GM18498 (cell line): ENCODE measurements around the gene LPIN2.
"Not testable (repeated sequence)": the region's sequence is repeated elsewhere in the genome, so short reads cannot be mapped to it uniquely, and the experiment has no call there.

Experiments used
- ATAC-seq: cut with Tn5 transposase; IDR thresholded peaks from one replicate; pipeline ENCODE4 v1.9.1; 2021; ENCODE audit warnings: mild to moderate bottlenecking, moderate library complexity; ENCODE audit not compliant: unreplicated experiment

LPIN2 gene, protein sequence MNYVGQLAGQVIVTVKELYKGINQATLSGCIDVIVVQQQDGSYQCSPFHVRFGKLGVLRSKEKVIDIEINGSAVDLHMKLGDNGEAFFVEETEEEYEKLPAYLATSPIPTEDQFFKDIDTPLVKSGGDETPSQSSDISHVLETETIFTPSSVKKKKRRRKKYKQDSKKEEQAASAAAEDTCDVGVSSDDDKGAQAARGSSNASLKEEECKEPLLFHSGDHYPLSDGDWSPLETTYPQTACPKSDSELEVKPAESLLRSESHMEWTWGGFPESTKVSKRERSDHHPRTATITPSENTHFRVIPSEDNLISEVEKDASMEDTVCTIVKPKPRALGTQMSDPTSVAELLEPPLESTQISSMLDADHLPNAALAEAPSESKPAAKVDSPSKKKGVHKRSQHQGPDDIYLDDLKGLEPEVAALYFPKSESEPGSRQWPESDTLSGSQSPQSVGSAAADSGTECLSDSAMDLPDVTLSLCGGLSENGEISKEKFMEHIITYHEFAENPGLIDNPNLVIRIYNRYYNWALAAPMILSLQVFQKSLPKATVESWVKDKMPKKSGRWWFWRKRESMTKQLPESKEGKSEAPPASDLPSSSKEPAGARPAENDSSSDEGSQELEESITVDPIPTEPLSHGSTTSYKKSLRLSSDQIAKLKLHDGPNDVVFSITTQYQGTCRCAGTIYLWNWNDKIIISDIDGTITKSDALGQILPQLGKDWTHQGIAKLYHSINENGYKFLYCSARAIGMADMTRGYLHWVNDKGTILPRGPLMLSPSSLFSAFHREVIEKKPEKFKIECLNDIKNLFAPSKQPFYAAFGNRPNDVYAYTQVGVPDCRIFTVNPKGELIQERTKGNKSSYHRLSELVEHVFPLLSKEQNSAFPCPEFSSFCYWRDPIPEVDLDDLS

DNA sequence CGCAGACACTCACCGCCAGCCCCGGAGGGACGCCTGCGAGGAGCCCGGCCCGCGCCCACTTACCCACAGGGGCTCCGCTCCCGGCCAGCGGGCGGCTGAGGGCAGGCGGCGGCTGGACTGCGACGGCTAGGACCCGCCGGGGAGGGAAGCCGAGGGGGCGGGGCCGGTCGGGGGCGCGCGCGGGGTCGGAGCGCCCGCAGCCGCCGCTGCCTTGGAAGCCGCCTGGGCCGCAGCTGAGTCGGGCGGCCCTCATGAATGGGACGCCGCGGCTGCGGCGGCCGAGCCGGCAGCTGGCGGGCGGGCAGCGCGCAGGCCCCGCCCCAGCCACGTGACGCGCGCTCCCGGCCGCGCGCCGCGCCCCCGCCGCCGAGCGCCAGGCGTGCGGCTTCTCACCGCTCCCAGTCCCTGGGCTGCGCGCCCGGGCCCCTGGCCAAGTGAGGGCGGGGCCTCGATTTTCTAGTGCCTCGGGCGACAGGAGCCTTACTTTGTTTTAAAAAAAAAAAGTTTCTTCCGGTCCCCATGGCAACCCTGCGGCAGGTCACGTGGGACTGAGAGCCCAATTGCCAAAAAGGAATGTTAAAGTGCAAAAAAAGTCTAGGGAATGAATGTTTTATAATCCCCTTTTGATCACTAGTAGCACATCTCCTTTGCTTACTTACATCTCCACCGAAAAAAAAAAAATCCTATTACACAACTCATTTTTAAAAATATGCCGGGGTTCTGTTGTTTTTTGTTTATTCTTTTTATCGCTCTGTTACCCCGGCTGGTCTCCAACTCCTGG, at the start of gene LPIN2:
LPIN2 (minus strand) TSS at position 121 of the 781 bp plus-strand sequence. CDS start 52,304 bp downstream, outside the sequence.
- ATAC-seq: peak; percentile 88

DNA sequence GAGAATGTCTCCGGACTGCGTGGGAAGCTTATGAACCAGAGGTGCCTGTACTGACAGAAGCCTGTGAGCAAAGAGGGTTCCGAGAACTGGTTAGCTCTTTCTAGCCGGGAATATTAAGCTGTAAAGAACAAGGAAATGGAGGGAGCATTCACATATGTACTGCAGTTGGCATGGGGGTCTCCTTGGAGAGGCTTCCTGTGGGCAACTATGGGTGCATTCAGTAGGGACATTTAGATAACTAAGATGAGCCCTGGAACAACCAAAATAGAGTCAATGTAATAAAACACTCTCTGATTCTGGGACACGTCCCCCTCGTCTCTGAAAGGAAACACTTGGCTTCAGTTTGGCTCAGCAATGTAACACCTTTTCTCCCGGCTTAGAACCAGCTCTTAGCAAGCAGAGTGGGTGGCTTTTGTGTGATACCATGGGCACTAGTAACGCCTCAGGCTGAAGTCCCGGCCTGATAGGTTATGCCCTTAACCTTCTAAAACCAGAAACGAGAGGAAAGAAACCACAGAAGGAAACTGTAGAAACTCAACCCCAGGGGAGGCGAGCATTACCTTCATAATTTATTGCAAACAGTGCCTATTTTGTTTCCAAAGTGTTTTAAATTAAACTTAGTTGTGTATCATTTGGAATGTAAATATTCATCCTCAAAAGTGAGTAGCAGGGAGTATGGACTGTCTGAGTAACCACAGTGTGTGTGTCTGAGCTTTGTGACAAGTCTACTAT, 48.8 kb upstream of the LPIN2 start:
- ATAC-seq: peak; percentile 57

DNA sequence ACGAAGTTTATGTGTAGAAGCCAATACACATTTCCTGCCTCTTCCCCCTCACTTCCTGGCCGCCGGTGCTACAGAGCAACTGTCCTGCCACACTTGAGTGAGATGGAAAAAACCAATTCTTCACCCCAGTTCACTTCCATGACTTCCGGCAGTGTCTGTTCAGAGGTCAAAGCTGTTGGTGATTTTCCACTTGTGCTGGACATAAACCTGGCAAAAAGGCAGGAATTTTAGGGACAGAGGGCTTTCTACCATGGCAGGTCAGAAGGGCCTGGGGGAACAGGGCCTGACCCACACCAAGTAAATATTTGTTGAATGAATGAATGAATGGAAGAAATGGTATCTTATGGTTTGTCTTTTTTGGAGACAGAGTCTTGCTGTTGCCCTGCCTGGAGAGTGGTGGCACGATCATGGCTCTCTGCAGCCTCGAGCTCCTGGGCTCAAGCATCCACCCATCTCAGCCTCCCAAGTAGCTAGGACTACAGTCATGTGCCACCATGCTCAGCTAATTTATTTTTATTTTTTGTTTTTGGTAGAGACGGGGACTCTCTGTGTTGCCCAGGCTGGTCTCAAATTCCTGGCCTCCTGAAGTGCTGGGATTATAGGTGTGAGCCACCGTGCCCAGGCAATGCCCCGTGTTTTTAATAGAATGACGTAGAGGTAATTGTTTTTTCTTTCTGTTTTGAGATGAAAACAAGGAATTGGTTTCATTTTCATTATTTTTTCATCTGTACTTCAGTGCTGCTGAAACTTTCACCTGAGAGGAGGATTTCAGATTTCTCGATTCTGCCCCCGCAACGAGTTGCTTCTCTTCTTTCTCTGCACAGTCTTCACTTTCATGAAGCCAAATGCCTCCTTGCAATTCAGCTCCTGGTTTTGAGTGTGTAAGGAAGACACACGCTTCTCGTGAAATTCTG, 48.0 kb upstream of the LPIN2 start:
- ATAC-seq: peak; percentile 74

DNA sequence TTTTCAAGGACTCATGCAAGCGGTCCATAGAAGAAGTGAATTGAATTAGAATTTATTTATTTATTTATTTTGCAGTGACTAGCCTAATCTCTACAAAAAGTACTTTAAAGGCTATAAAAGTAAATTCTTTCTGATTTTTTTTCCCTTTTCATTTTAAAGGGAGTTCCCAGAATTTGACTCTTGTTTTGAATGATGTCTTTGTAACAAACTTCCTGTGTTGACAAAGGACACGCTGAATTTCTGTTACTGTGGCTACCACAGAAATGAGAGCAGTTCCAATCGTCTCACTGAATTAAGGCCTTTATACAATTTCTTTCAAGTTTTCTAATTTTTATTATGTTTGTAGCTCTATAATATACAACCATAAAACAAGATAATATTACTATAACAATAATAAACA, 46.3 kb upstream of the LPIN2 start:
- ATAC-seq: no peak

DNA sequence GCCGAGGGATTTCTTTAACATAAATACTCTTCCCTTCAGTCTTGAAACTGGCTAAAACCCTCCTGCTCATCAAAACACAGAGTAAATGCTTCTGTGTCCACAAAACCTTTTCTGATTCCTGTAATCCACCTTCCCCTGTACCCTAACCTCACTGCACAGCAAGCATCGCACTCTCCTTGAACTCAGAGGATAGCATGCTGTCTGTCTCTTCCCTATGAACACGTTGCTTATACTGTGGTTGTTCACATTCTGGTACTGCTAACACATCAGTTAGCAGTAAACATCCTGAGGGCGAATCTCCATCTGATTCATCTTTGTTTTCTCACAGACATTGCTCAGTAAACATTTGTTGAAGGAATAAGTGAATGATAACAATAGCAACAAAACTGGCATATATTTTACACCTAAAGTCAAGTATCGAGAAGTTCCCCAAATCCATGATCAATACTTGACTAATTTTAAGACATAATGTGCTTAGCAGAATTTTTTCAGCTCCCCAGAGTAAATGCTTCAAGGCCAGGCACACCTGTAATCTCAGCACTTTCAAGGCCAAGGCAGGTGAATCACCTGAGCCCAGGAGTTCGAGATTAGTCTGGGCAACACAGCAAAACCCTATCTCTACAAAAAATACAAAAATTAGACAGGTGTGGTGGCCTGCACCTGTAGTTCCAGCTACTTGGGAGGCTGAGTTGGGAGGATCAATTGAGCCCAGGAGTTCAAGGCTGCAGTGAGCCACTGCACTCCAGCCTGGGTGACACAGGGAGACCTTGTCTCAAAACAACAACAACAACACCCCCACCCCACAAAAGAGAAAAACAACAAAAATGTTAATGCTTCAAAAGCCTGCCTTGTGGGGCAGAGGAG, 45.6 kb upstream of the LPIN2 start:
- no peak for ATAC-seq

DNA sequence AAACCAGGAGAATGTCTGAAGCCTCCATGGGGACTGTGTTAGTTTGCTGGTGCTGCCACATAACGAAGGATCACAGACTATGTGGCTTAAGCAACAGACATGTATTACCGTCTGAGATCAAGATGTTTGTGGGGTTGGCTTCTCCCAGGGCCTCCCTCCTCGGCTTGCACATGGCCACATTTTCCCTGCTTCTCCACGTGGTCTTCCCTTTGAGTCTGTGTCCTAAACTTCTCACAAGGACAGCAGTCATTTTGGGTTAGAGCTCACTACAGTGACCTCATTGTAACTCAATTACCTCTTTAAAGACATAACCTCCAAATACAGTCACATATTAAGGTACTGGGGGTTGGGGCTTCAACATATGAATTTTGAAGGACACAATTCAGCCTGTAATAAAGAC, 44.6 kb upstream of the LPIN2 start:
- no peak for ATAC-seq

DNA sequence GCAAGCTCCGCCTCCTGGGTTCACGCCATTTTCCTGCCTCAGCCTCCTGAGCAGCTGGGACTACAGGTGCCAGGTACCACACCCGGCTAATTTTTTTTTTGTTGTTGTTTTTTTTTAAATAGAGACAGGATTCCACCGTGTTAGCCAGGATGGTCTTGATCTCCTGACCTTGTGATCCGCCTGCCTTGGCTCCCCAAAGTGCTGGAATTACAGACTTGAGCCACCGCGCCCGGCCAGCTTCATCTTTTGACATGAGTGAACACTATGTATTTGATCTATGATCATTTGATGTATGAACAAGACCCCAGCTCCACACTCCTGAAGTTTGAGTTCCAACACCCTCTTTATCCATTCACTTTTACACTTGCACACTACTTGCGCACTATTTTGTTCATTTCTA, 43.4 kb upstream of the LPIN2 start:
- no peak for ATAC-seq

DNA sequence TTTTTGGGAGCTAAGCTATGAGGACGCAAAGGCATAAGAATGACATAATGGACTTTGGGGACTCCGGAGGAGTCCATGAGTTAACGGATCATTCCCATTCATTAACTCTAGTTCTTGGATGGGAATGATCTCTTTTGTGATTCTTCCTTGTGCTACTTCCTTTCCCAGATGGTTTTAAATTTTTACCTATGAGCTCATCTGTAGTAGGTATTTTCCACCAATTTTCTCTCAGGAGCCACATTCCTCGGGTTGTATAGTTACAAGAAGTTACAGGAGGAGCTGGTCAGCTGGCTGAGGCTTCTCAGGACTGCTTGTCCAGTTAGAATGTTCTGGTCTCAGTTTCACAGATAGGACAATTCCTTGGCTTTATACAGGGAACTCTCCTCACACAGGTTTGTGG, 42.9 kb upstream of the LPIN2 start:
- ATAC-seq: no peak

DNA sequence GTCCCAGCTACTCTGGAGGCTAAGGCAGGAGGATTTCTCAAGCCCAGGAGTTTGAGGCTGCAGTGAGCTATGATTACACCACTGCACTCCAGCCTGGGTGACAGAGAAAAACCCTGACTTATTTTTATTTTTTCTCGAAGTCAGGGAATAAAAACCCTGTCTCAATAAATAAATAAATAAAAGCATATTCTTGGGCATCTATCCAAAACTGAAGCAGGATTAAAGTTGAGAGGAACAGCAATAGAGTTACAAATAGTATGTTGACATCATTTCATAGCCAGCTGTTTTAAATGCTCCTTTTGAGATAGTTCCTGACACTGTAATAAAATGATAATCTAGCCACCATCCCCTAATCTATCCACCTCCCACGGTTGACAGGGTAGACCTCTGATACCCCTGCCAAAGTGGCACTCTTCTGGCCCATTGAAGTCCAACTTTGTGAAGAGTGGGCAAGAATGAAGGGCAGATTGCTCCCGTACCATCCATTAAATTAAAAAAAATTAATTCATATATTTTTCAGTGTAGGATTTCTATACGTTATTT, 42.3 kb upstream of the LPIN2 start:
- ATAC-seq: no peak

DNA sequence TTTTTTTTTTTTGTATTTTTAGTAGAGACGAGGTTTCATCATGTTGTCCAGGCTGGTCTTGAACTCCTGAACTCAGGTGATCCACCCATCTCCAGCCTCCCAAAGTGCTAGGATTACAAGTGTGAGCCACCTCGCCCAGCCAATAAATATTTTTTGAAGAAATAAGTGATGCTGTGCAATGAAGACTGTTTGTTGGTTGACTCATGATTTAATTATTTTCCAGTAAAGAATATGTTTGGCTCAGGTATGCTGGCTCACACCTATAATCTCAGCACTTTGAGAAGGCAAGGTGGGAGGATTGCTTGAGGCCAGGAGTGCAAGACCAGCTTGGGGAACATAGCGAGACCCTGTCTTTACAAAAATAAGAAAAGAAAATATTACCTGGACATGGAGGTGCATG, 41.8 kb upstream of the LPIN2 start:
- no peak for ATAC-seq

DNA sequence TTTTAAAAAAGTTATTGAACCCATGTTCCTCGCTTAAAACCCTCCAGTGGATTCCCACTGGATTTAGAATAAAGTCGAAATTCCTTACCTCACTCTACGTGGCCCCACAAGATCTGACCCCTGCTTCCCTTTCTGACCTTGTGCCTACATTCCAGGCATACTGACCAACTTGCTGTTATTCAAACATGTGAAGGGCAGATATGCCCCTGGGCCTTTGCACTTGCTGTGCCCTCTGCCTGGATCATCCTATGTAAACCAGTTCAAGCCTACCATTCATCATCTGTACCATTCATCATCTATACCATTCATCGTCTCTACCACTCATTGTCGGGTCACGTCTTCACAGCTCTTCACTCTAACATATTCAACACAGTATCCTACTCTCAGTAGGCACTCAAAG, 41.3 kb upstream of the LPIN2 start:
- ATAC-seq: no peak

DNA sequence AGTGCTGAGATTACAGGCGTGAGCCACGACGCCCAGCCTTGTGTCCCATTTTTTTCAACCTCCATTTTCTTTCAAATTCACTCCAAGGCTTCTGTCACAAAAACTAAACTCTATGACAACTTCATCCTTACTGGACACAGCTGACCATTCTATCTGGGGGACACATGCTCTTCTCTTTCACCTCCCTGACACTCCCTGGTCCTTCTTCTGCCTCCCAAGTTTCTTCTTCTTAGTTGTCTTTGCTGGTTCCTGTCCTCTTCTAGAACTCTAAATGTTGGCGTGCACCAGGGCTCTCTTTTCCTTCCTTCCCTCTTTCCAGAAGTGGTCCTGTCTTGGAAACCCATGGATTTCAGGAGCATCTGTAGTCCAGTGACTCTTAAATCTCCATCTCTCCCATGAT, 40.1 kb upstream of the LPIN2 start:
- ATAC-seq: no peak

DNA sequence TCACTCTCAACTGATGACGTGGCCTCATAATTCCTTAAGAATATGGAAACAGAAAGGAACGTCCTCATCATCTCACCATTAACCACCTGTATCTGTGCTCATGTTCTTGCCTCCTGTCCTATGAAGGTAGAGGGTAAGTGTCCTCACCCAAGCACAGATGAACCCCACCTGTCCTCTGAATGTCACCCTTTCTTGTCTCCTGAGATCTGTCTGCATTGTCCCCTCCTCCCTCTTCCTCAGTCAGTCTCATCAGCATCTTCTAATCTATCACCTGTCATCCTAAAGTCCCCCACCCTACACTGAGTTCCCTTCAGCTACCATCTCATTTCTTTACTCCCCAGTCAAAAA, 39.4 kb upstream of the LPIN2 start:
- ATAC-seq: no peak

DNA sequence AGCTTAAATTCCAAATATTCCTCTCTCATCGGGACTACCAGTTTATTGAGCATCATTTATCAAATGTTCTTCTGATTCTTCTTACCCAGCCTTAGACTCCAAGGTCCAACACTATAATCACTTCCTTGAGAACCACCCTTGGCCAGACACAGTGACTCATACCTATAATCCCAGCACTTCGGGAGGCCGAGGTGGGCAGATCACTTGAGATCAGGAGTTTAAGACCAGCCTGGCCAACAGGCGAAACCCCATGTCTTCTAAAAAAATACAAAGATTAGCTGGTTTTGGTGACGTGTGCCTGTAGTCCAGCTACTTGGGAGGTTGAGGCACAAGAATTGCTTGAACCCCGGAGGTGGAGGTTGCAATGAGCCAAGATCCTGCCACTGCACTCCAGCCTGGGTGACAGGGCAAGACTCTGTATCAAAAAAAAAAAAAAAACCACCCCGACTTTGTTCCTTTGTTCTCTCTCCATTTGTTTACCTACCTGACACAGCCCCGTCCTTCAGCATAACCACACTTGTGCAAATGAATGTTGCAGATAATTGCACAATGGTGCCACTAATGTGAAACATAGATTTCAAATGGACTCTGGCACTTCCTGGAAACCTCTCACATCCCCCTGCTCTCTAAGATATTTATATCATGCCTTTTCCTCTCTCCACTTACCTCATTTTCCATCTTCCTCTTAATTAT, 38.9 kb upstream of the LPIN2 start:
- no peak for ATAC-seq

DNA sequence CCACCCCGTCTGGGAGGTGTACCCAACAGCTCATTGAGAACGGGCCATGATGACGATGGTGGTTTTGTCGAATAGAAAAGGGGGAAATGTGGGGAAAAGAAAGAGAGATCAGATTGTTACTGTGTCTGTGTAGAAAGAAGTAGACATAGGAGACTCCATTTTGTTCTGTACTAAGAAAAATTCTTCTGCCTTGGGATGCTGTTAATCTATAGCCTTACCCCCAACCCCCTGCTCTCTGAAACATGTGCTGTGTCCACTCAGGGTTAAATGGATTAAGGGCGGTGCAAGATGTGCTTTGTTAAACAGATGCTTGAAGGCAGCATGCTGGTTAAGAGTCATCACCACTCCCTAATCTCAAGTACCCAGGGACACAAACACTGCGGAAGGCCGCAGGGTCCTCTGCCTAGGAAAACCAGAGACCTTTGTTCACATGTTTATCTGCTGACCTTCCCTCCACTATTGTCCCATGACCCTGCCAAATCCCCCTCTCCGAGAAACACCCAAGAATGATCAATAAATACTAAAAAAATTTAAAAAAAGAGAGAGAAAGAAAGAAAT, 37.0 kb upstream of the LPIN2 start:
- not testable (repeated sequence) for ATAC-seq

DNA sequence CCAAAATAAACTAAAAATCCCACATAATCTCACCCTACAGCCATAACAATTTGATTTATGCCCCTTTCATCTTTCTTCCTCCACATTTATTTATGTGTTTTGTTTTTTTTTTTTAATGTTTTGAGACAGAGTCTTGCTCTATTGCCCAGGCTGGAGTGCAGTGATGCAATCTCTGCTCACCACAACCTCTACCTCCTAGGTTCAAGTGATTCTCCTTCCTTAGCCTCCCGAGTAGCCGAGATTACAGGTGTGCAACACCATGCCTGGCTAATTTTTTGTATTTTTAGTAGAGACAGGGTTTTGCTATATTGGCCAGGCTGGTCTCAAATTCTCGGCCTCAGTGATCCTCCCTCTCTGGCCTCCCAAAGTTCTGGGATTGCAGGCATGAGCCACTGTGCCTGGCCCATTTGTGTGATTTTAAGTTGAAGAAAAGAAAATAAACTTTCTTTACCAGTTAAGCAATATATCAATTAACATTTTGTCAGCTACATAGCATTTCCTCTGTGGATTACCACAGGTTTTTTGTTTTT, 35.9 kb upstream of the LPIN2 start:
- ATAC-seq: no peak

DNA sequence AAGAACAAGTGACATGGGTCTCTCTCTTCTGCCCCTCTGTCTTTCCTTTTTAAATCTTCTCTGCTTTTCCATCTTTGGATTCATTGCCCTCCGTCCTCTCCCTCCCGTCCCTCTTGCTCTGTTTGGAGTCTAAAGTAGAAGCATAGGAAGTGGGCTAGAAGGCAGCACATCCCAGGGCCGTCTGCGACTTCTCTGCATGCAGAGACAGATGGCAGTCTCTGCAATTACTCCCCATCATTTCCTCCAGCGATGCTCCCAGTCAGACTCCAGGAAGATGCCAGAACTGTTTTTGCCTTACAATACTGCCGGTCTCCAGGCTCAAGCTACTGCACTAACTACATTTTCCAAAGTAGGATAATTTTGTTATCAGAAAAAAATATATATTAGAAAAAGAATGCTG, 35.2 kb upstream of the LPIN2 start:
- ATAC-seq: no peak
